ENCODE measurements around the gene HOXD9.

- TF ChIP-seq POLR2AphosphoS5 (IDR thresholded peaks at IDR 0.05; ENCODE audit: low read depth, low read length) (no peak), TAF1 (IDR thresholded peaks at IDR 0.05; ENCODE audit: borderline replicate concordance, insufficient read depth, low read length) (no peak), SIN3A (IDR thresholded peaks at IDR 0.05; ENCODE audit: borderline replicate concordance, insufficient read depth, low read length) (no peak), FOXP2 (optimal IDR thresholded peaks at IDR 0.05; ENCODE audit: borderline replicate concordance, extremely low read depth, extremely low read length, insufficient read depth) (no peak)
- TF ChIP-seq, protein P1, sequence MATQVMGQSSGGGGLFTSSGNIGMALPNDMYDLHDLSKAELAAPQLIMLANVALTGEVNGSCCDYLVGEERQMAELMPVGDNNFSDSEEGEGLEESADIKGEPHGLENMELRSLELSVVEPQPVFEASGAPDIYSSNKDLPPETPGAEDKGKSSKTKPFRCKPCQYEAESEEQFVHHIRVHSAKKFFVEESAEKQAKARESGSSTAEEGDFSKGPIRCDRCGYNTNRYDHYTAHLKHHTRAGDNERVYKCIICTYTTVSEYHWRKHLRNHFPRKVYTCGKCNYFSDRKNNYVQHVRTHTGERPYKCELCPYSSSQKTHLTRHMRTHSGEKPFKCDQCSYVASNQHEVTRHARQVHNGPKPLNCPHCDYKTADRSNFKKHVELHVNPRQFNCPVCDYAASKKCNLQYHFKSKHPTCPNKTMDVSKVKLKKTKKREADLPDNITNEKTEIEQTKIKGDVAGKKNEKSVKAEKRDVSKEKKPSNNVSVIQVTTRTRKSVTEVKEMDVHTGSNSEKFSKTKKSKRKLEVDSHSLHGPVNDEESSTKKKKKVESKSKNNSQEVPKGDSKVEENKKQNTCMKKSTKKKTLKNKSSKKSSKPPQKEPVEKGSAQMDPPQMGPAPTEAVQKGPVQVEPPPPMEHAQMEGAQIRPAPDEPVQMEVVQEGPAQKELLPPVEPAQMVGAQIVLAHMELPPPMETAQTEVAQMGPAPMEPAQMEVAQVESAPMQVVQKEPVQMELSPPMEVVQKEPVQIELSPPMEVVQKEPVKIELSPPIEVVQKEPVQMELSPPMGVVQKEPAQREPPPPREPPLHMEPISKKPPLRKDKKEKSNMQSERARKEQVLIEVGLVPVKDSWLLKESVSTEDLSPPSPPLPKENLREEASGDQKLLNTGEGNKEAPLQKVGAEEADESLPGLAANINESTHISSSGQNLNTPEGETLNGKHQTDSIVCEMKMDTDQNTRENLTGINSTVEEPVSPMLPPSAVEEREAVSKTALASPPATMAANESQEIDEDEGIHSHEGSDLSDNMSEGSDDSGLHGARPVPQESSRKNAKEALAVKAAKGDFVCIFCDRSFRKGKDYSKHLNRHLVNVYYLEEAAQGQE (IDR thresholded peaks at IDR 0.05; ENCODE audit: insufficient read depth in 1 of 2, low read depth in 2 of 2, low read length in 2 of 2) = no peak
Measured at GRCh38 chr2:176105078-176105729, 17.3 kb upstream of the HOXD9 start.

All from PFSK-1 (cell line).